Measurements from ENCODE around the gene CLEC4G.

CLEC4G gene

GRCh38 chr19:7720351-7720750 lies 11.6 kb downstream of the CLEC4G start:
- no peak for DNase-seq

- no peak for DNase-seq
Measured at GRCh38 chr19:7718668-7719067, 13.2 kb downstream of the CLEC4G start.

GRCh38 chr19:7716762-7717161 lies 15.1 kb downstream of the CLEC4G start:
- DNase-seq = no peak

- DNase-seq = no peak
Measured at GRCh38 chr19:7715671-7716070, 16.2 kb downstream of the CLEC4G start.

GRCh38 chr19:7710616-7711015 lies 21.3 kb downstream of the CLEC4G start:
- DNase-seq = no peak

GRCh38 chr19:7709932-7710460 lies 21.9 kb downstream of the CLEC4G start:
- DNase-seq = no peak

GRCh38 chr19:7706955-7707456 lies 24.9 kb downstream of the CLEC4G start:
- no peak for DNase-seq

- no peak for DNase-seq
Measured at GRCh38 chr19:7706188-7706954, 25.5 kb downstream of the CLEC4G start.

GRCh38 chr19:7705387-7706187 lies 26.3 kb downstream of the CLEC4G start:
- no peak for DNase-seq

- DNase-seq = no peak
Measured at GRCh38 chr19:7704280-7705060, 27.4 kb downstream of the CLEC4G start.

- DNase-seq = no peak
Measured at GRCh38 chr19:7703332-7703731, 28.6 kb downstream of the CLEC4G start.

GRCh38 chr19:7701654-7702457 lies 30.1 kb downstream of the CLEC4G start, which contains the start of gene FCER2:
TSS of gene FCER2 (minus strand) at chr19:7702131. CDS start at chr19:7699760, 2,371 bp downstream.
- no peak for DNase-seq

- no peak for DNase-seq
Measured at GRCh38 chr19:7701049-7701653, 30.8 kb downstream of the CLEC4G start.

GRCh38 chr19:7699417-7700401 lies 32.2 kb downstream of the CLEC4G start:
- DNase-seq = no peak

- DNase-seq = no peak
Measured at GRCh38 chr19:7699003-7699402, 32.9 kb downstream of the CLEC4G start.

GRCh38 chr19:7698583-7698982 lies 33.3 kb downstream of the CLEC4G start:
- no peak for DNase-seq

GRCh38 chr19:7697721-7698287 lies 34.1 kb downstream of the CLEC4G start:
- no peak for DNase-seq

- DNase-seq = no peak
Measured at GRCh38 chr19:7694499-7694898, 37.4 kb downstream of the CLEC4G start.

GRCh38 chr19:7692417-7693088 lies 39.4 kb downstream of the CLEC4G start:
- DNase-seq = no peak

All from DMS53 (cell line).